ENCODE results near the gene TEC.
A peak's percentile ranks its signal among the peaks of the same experiment; 100 is the strongest.

Gene TEC

GRCh38 chr4:48269861-48270522 lies 354 bp upstream of the TEC start:
- Histone ChIP-seq H3K27me3 (ENCODE audit: insufficient read depth, poor library complexity, severe bottlenecking) (no peaks in the 10 kb centered on the region), H3K4me1 (ENCODE audit: insufficient read depth, poor library complexity, severe bottlenecking) (no peaks in the 10 kb centered on the region), H3K36me3 (ENCODE audit: low read depth) (no peaks in the 10 kb centered on the region), H3K9me3 (ENCODE audit: severe bottlenecking) (no peaks in the 10 kb centered on the region), H3K4me3 (ENCODE audit: severe bottlenecking) (peak overlapping the region; percentile 53), H3K27ac (ENCODE audit: poor library complexity, severe bottlenecking) (no peak overlapping the region)
- ATAC-seq (ENCODE audit: low read depth), result peak; percentile 87
- DNase-seq (ENCODE audit: low spot score), result peak; percentile 86
- TF ChIP-seq, protein P1, sequence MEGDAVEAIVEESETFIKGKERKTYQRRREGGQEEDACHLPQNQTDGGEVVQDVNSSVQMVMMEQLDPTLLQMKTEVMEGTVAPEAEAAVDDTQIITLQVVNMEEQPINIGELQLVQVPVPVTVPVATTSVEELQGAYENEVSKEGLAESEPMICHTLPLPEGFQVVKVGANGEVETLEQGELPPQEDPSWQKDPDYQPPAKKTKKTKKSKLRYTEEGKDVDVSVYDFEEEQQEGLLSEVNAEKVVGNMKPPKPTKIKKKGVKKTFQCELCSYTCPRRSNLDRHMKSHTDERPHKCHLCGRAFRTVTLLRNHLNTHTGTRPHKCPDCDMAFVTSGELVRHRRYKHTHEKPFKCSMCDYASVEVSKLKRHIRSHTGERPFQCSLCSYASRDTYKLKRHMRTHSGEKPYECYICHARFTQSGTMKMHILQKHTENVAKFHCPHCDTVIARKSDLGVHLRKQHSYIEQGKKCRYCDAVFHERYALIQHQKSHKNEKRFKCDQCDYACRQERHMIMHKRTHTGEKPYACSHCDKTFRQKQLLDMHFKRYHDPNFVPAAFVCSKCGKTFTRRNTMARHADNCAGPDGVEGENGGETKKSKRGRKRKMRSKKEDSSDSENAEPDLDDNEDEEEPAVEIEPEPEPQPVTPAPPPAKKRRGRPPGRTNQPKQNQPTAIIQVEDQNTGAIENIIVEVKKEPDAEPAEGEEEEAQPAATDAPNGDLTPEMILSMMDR (IDR thresholded peaks at IDR 0.05; ENCODE audit: poor library complexity, severe bottlenecking), result no peak

- Histone ChIP-seq H3K27ac (ENCODE audit: poor library complexity, severe bottlenecking) (no peak overlapping the region), H3K4me1 (ENCODE audit: insufficient read depth, poor library complexity, severe bottlenecking) (no peaks in the 10 kb centered on the region), H3K9me3 (ENCODE audit: severe bottlenecking) (no peaks in the 10 kb centered on the region), H3K27me3 (ENCODE audit: insufficient read depth, poor library complexity, severe bottlenecking) (no peaks in the 10 kb centered on the region), H3K36me3 (ENCODE audit: low read depth) (no peaks in the 10 kb centered on the region), H3K4me3 (ENCODE audit: severe bottlenecking) (no peak overlapping the region)
- DNase-seq (ENCODE audit: low spot score) (no peak), ATAC-seq (ENCODE audit: low read depth) (no peak)
- TF ChIP-seq, protein P1 (IDR thresholded peaks at IDR 0.05; ENCODE audit: poor library complexity, severe bottlenecking), result no peak
Observed at GRCh38 chr4:48267574-48267973, 2.1 kb downstream of the TEC start.

- Histone ChIP-seq H3K4me1 (ENCODE audit: insufficient read depth, poor library complexity, severe bottlenecking) (no peaks in the 10 kb centered on the region), H3K36me3 (ENCODE audit: low read depth) (no peaks in the 10 kb centered on the region), H3K4me3 (ENCODE audit: severe bottlenecking) (no peak overlapping the region), H3K9me3 (ENCODE audit: severe bottlenecking) (no peaks in the 10 kb centered on the region), H3K27me3 (ENCODE audit: insufficient read depth, poor library complexity, severe bottlenecking) (no peaks in the 10 kb centered on the region), H3K27ac (ENCODE audit: poor library complexity, severe bottlenecking) (no peak overlapping the region)
- ATAC-seq (ENCODE audit: low read depth) (no peak), DNase-seq (ENCODE audit: low spot score) (no peak)
- TF ChIP-seq, protein P1 (IDR thresholded peaks at IDR 0.05; ENCODE audit: poor library complexity, severe bottlenecking), result no peak
Observed at GRCh38 chr4:48266781-48267180, 2.9 kb downstream of the TEC start.

DNA sequence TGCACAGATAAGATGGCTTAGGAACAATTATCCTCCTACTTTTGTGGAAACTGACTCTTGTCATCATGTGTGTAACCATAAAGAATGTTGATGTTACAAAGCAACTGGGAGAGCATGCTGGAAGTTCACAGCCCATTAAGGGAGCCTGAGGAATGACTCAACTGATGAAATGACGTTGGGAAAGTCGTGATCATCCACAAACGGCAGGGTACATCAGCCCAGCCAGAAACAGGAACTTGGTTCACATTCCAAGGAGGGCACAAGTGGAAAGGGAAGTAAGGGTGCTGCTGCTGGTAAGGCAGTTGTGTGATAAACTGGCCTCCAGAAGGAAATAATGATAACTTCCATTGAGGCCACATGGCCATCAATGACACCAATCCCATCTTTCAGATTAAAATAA lies 6.7 kb downstream of the TEC start:
- Histone ChIP-seq H3K4me3 (ENCODE audit: severe bottlenecking) (no peak overlapping the region), H3K9me3 (ENCODE audit: severe bottlenecking) (no peaks in the 10 kb centered on the region), H3K27me3 (ENCODE audit: insufficient read depth, poor library complexity, severe bottlenecking) (no peaks in the 10 kb centered on the region), H3K4me1 (ENCODE audit: insufficient read depth, poor library complexity, severe bottlenecking) (no peaks in the 10 kb centered on the region), H3K27ac (ENCODE audit: poor library complexity, severe bottlenecking) (no peak overlapping the region), H3K36me3 (ENCODE audit: low read depth) (no peaks in the 10 kb centered on the region)
- TF ChIP-seq, protein P1 (IDR thresholded peaks at IDR 0.05; ENCODE audit: poor library complexity, severe bottlenecking), result no peak
- DNase-seq (ENCODE audit: low spot score) (no peak), ATAC-seq (ENCODE audit: low read depth) (no peak)

DNA sequence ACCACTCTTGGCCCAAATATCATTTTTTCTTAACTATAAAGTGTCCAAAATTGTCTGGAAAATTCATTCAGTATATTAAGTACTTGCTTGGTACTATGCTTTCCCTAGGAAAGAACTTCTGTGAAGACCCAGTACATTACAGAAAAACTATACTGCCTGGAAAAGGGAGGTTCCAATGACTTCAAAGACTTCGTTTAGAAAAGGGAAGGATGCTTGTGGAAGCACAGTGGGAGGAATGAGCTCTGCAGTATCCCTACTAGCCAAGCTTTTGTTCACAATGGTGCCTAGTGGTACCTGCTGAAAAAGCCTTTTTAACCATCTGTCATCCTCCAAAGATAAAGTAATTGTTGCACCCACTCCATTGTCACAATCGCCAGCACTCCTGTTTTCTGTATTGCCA lies 7.2 kb downstream of the TEC start:
- DNase-seq (ENCODE audit: low spot score) (no peak), ATAC-seq (ENCODE audit: low read depth) (no peak)
- no peaks in the 10 kb centered on the region for H3K4me1 ChIP-seq (ENCODE audit: insufficient read depth, poor library complexity, severe bottlenecking)
- no peaks in the 10 kb centered on the region for H3K36me3 ChIP-seq (ENCODE audit: low read depth)
- no peaks in the 10 kb centered on the region for H3K9me3 ChIP-seq (ENCODE audit: severe bottlenecking)
- H3K4me3 ChIP-seq (ENCODE audit: severe bottlenecking), result no peak overlapping the region
- TF ChIP-seq, protein P1 (IDR thresholded peaks at IDR 0.05; ENCODE audit: poor library complexity, severe bottlenecking), result no peak
- no peaks in the 10 kb centered on the region for H3K27me3 ChIP-seq (ENCODE audit: insufficient read depth, poor library complexity, severe bottlenecking)
- H3K27ac ChIP-seq (ENCODE audit: poor library complexity, severe bottlenecking), result no peak overlapping the region
